Measurements from ENCODE around the gene MXRA8.

The MXRA8 gene

DNA sequence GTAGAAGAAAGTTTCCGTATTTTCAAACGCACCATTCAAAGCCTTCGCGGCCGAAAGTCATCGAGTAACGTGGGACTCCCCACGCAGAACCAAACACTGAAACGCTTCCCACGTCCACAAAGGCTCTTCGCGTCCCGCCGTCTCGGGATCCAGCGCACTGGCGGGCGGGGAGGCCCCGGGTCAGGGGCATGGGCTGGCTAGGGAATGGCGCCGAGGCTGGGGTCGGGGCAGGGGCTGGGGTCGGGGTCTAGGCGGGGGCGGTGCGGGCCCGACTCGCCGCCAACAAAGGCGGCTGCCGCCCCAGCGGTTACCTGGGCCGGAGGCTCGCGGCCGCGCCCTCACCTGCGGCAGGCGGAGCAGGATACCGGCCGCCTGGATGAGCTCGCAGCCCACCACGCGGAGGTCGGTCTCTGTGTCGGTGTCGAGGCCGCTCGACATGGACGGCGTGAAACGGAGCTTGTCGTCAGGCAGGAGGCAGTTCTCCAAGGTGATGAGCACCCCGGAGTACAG lies 40.4 kb upstream of the MXRA8 start:
- H3K27ac ChIP-seq, result peak overlapping the region; percentile 60
- no peaks in the 10 kb centered on the region for H4K20me1 ChIP-seq (ENCODE audit: insufficient read depth)
- peak overlapping the region; percentile 90 for H3K9ac ChIP-seq
- peaks cover 74% of the 10 kb centered on the region for H3K79me2 ChIP-seq (ENCODE audit: insufficient read depth, low read depth)
- peak overlapping the region; percentile 96 for H3K4me3 ChIP-seq (IDR thresholded peaks at IDR 0.05; ENCODE audit: insufficient read depth, low read depth, low read length)
- peak overlapping the region; percentile 70 for H2AFZ ChIP-seq (ENCODE audit: low read depth)
- TF ChIP-seq, protein P1, sequence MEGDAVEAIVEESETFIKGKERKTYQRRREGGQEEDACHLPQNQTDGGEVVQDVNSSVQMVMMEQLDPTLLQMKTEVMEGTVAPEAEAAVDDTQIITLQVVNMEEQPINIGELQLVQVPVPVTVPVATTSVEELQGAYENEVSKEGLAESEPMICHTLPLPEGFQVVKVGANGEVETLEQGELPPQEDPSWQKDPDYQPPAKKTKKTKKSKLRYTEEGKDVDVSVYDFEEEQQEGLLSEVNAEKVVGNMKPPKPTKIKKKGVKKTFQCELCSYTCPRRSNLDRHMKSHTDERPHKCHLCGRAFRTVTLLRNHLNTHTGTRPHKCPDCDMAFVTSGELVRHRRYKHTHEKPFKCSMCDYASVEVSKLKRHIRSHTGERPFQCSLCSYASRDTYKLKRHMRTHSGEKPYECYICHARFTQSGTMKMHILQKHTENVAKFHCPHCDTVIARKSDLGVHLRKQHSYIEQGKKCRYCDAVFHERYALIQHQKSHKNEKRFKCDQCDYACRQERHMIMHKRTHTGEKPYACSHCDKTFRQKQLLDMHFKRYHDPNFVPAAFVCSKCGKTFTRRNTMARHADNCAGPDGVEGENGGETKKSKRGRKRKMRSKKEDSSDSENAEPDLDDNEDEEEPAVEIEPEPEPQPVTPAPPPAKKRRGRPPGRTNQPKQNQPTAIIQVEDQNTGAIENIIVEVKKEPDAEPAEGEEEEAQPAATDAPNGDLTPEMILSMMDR (conservative IDR thresholded peaks at IDR 0.05; ENCODE audit: low read depth, low read length), result no peak
- H3K27me3 ChIP-seq (ENCODE audit: insufficient read depth, low read depth), result no peaks in the 10 kb centered on the region
- H3K4me2 ChIP-seq, result peak overlapping the region; percentile 94; the same call in 1 of the 2 replicates
- peaks cover 41% of the 10 kb centered on the region for H3K4me1 ChIP-seq (ENCODE audit: low read depth, poor library complexity, severe bottlenecking)
- H3K36me3 ChIP-seq (ENCODE audit: insufficient read depth), result peaks cover 20% of the 10 kb centered on the region; the same call in 1 of the 2 replicates

DNA sequence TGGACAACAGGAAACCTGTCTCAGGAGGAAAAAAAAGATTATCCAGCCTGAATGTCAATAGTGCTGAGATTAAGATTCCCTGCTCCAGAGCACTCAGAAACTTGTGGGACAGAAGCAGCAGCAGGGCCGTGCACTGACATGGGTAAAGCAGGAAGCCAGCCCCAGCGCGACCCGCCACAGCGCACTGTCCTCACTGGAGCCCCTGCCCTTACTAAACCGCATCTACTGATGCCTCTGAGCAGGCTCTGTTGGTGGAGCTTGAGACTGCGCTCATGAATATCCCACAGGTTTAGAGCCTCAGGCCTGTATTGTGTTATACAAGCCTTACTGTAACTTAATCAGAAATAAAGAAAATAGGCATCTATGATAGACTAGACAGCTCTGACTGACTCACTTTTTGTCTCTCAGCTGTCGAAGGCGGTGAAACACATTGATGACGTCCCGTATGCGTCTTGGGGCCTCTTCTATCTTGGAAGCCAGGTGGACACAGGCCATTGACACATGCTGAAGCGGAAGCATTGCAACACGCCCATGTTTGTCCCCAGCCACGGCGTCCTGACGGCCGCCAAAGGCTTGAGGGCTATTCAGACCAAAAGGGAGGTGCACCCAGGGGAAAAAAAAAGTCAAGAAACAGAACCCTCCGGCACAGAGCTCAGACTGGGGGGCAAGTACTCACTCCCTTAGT lies 39.6 kb upstream of the MXRA8 start:
- Histone ChIP-seq H2AFZ (ENCODE audit: low read depth) (no peak overlapping the region), H3K4me2 (peak overlapping the region; percentile 94), H3K27ac (peak overlapping the region; percentile 60; the same call in 1 of the 2 replicates), H3K9ac (peak overlapping the region; percentile 90), H3K4me1 (ENCODE audit: low read depth, poor library complexity, severe bottlenecking) (peaks cover 41% of the 10 kb centered on the region), H3K27me3 (ENCODE audit: insufficient read depth, low read depth) (no peaks in the 10 kb centered on the region), H3K4me3 (IDR thresholded peaks at IDR 0.05; ENCODE audit: insufficient read depth, low read depth, low read length) (peak overlapping the region; percentile 96), H3K36me3 (ENCODE audit: insufficient read depth) (peaks cover 20% of the 10 kb centered on the region; the same call in 1 of the 2 replicates), H3K79me2 (ENCODE audit: insufficient read depth, low read depth) (peaks cover 79% of the 10 kb centered on the region), H4K20me1 (ENCODE audit: insufficient read depth) (no peaks in the 10 kb centered on the region)
- TF ChIP-seq, protein P1 (conservative IDR thresholded peaks at IDR 0.05; ENCODE audit: low read depth, low read length), result no peak

DNA sequence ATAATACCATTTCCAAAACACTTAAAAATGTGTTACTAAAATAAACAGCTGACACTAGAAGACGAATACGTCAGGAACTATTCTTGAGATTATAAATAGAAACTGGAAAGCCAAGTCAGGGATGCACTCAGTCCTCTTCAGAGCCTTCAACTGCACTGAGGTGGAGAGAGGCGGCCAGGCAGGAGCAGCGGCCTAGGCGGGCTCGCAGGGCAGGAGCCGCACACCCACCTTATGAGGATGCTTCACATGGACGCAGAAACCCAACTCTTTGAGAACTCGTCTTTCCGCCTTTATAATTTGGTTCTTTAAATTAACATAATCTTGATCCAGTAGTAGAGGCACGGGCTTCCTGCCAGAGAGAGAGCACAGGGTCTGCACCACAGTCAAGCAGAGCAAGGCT lies 36.8 kb upstream of the MXRA8 start:
- H3K4me2 ChIP-seq, result no peak overlapping the region
- H2AFZ ChIP-seq (ENCODE audit: low read depth), result no peak overlapping the region
- H3K27ac ChIP-seq, result no peak overlapping the region
- TF ChIP-seq, protein P1 (conservative IDR thresholded peaks at IDR 0.05; ENCODE audit: low read depth, low read length), result no peak
- no peak overlapping the region for H3K9ac ChIP-seq
- H3K79me2 ChIP-seq (ENCODE audit: insufficient read depth, low read depth), result peaks cover 68% of the 10 kb centered on the region
- no peaks in the 10 kb centered on the region for H3K27me3 ChIP-seq (ENCODE audit: insufficient read depth, low read depth)
- H3K4me3 ChIP-seq (IDR thresholded peaks at IDR 0.05; ENCODE audit: insufficient read depth, low read depth, low read length), result no peak overlapping the region
- peaks cover 44% of the 10 kb centered on the region; the same call in 1 of the 2 replicates for H3K36me3 ChIP-seq (ENCODE audit: insufficient read depth)
- no peaks in the 10 kb centered on the region for H4K20me1 ChIP-seq (ENCODE audit: insufficient read depth)
- peaks cover 19% of the 10 kb centered on the region for H3K4me1 ChIP-seq (ENCODE audit: low read depth, poor library complexity, severe bottlenecking)

DNA sequence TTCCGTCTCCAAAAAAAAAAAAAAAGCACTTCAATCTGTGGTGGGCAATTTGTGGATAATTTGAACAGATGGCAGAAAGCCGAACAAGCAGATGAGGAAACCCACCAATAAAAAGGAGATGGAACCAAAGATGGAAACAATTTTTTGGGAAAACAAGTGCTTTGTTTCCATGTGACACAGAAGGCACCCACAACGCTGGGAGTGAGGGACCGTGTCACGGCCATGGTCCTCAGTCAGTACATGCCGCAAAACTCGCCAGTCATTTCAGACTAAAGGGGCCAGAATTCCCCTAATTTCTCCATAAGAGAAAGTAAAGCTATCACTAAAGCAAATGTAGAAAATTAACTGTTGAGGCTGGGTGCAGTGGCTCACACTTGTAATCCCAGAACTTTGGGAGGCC lies 35.8 kb upstream of the MXRA8 start:
- H4K20me1 ChIP-seq (ENCODE audit: insufficient read depth), result no peaks in the 10 kb centered on the region

More for the DNA sequence above, 35.8 kb upstream of the MXRA8 start:
- Histone ChIP-seq H3K27ac (no peak overlapping the region), H3K79me2 (ENCODE audit: insufficient read depth, low read depth) (peaks cover 61% of the 10 kb centered on the region), H3K27me3 (ENCODE audit: insufficient read depth, low read depth) (no peaks in the 10 kb centered on the region), H2AFZ (ENCODE audit: low read depth) (no peak overlapping the region), H3K36me3 (ENCODE audit: insufficient read depth) (peaks cover 54% of the 10 kb centered on the region; the same call in 1 of the 2 replicates), H3K4me2 (no peak overlapping the region), H3K4me3 (IDR thresholded peaks at IDR 0.05; ENCODE audit: insufficient read depth, low read depth, low read length) (no peak overlapping the region), H3K9ac (no peak overlapping the region), H3K4me1 (ENCODE audit: low read depth, poor library complexity, severe bottlenecking) (peaks cover 19% of the 10 kb centered on the region)
- TF ChIP-seq, protein P1 (conservative IDR thresholded peaks at IDR 0.05; ENCODE audit: low read depth, low read length), result no peak

Data from KMS-11 (cell line).